Measurements from ENCODE around the gene GNB1. TPM values are rescaled to one million over a fixed set of nuclear protein-coding genes. Genes with fewer than 3 reads are reported as not detected.

Gene GNB1
- total RNA-seq, 1 donor from 2014 or later = 427 TPM

DNA sequence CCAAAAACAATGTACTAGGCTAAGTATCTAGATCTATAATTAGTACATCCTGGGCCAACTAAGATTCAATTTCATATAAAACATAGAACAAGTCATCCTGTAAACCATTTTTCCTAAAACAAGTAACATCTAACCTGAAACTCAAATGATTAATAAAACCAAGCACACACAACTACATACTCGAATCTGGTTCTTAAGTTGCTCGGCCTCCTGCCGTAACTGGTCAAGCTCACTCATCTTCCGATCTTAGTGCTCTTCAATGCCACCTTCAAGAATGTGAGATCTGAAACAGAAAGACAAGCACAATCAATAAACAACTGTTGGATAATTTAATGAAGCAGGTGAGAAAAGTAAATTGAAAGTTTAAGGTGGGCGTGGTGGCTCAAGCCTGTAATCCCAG is 65.7 kb downstream of the GNB1 start:
- Mint-ChIP-seq H3K4me1 (ENCODE audit: unreplicated experiment) (peaks cover 3% of the 10 kb centered on the region), H3K36me3 (ENCODE audit: low read depth, unreplicated experiment) (peaks cover 21% of the 10 kb centered on the region), H3K4me3 (ENCODE audit: unreplicated experiment) (peak overlapping the region; percentile 6), H3K9me3 (ENCODE audit: unreplicated experiment) (no peaks in the 10 kb centered on the region), H3K27ac (ENCODE audit: unreplicated experiment) (no peak overlapping the region), H3K27me3 (ENCODE audit: unreplicated experiment) (peaks cover 3% of the 10 kb centered on the region)
- DNase-seq (ENCODE audit: low spot score) = no peak
- TF ChIP-seq, protein P1, sequence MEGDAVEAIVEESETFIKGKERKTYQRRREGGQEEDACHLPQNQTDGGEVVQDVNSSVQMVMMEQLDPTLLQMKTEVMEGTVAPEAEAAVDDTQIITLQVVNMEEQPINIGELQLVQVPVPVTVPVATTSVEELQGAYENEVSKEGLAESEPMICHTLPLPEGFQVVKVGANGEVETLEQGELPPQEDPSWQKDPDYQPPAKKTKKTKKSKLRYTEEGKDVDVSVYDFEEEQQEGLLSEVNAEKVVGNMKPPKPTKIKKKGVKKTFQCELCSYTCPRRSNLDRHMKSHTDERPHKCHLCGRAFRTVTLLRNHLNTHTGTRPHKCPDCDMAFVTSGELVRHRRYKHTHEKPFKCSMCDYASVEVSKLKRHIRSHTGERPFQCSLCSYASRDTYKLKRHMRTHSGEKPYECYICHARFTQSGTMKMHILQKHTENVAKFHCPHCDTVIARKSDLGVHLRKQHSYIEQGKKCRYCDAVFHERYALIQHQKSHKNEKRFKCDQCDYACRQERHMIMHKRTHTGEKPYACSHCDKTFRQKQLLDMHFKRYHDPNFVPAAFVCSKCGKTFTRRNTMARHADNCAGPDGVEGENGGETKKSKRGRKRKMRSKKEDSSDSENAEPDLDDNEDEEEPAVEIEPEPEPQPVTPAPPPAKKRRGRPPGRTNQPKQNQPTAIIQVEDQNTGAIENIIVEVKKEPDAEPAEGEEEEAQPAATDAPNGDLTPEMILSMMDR (IDR thresholded peaks at IDR 0.05; ENCODE audit: unreplicated experiment) = no peak

DNA sequence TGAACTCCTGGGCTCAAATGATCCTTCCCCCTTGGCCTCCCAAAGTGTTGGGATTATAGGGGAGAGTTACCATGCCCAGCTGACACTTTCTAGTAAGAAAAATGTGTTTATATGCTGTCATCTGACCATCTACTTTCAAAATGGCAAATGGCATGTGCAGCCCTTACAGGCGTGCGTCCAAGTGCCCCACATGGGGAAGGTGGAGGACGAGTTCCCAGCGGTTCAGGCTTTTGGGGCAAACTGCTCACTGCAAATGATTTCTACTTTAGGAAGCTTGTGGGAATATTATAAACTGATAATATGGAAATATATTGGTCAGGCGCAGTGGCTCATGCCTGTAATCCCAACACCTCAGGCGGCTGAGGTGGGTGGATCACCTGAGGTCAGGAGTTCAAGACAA is 71.1 kb downstream of the GNB1 start:
- Mint-ChIP-seq H3K4me1 (ENCODE audit: unreplicated experiment) (peaks cover 10% of the 10 kb centered on the region), H3K9me3 (ENCODE audit: unreplicated experiment) (no peaks in the 10 kb centered on the region), H3K27ac (ENCODE audit: unreplicated experiment) (no peak overlapping the region), H3K36me3 (ENCODE audit: low read depth, unreplicated experiment) (peaks cover 23% of the 10 kb centered on the region), H3K4me3 (ENCODE audit: unreplicated experiment) (no peak overlapping the region), H3K27me3 (ENCODE audit: unreplicated experiment) (peaks cover 13% of the 10 kb centered on the region)
- no peak for DNase-seq (ENCODE audit: low spot score)
- TF ChIP-seq, protein P1 (IDR thresholded peaks at IDR 0.05; ENCODE audit: unreplicated experiment) = no peak

DNA sequence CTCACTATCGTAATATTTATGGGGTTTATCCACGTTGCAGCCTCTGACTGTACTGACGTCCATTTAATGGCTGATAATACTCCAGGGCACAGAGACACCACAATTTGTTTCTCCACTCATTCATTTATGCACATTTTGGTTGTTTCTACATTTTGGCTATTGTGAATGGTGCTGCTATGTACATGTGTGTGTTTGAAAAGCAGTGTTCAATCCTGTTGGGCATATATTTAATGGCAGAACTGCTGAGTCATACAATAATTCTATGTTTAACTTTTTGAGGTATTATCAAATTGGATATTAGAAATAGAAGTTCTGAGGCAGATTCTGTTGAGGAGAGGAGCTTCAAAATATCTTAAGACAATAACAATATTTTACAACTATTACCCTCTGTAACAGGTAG is 73.7 kb downstream of the GNB1 start:
- Mint-ChIP-seq H3K9me3 (ENCODE audit: unreplicated experiment) (no peaks in the 10 kb centered on the region), H3K4me3 (ENCODE audit: unreplicated experiment) (no peak overlapping the region), H3K36me3 (ENCODE audit: low read depth, unreplicated experiment) (peaks cover 29% of the 10 kb centered on the region), H3K27ac (ENCODE audit: unreplicated experiment) (peak overlapping the region; percentile 67), H3K4me1 (ENCODE audit: unreplicated experiment) (peaks cover 10% of the 10 kb centered on the region), H3K27me3 (ENCODE audit: unreplicated experiment) (peaks cover 13% of the 10 kb centered on the region)
- no peak for DNase-seq (ENCODE audit: low spot score)
- TF ChIP-seq, protein P1 (IDR thresholded peaks at IDR 0.05; ENCODE audit: unreplicated experiment) = no peak

DNA sequence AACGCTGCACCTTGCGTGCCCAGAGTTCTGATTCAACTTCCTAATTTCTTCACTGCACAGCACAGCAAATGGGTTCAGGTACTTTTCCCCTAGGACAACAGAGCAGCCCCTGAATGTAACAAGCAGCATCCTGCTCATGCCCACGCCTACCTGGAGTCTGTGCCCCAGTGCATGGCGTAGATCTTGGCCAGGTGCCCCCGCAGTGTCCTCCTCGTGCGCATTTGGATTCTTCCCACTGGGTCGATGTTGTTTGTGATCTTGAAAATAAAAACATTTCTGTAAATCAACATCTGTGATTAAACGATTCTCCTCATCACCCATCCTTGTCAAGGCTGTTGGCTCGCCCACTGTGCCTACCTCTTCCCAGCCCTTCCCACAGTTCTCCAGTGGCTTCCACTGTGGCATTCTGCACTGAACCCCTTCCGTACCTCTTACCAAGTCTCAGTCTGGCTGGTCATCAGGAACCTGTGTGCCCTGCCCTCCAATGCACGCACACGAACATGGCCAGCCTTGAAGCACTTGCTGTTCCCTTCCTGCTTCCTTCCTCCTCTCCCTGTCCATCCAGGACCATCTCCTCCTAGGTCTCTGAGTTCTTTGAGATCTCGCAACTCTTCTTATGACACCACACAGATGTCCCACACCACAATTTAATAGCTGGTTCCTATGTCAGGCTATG is 75.1 kb downstream of the GNB1 start:
- H3K36me3 Mint-ChIP-seq (ENCODE audit: low read depth, unreplicated experiment) = peaks cover 30% of the 10 kb centered on the region
- H3K4me1 Mint-ChIP-seq (ENCODE audit: unreplicated experiment) = peaks cover 10% of the 10 kb centered on the region

DNA sequence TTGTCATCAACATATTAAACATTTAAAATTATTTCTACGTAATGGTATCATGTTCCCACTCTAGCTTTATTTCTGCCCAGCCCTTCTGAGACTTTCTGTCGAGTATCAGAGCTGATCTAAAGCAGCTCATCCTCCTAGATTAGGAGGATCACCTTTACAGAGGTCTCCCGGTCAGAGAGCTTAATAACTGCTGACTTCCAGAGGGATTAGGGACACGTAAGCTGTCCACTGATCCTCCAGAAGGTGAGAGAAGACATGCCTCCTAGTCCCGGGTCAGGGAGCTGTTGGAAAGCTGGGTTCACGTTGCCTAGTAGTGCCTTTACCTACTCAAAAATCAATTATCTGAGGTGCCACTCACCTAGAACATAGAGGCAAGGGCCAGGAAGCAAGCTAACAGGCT is 81.4 kb downstream of the GNB1 start:
- Mint-ChIP-seq H3K9me3 (ENCODE audit: unreplicated experiment) (no peaks in the 10 kb centered on the region), H3K36me3 (ENCODE audit: low read depth, unreplicated experiment) (peaks cover 26% of the 10 kb centered on the region), H3K27ac (ENCODE audit: unreplicated experiment) (no peak overlapping the region), H3K4me3 (ENCODE audit: unreplicated experiment) (no peak overlapping the region), H3K27me3 (ENCODE audit: unreplicated experiment) (peaks cover 5% of the 10 kb centered on the region), H3K4me1 (ENCODE audit: unreplicated experiment) (no peaks in the 10 kb centered on the region)
- TF ChIP-seq, protein P1 (IDR thresholded peaks at IDR 0.05; ENCODE audit: unreplicated experiment) = no peak
- DNase-seq (ENCODE audit: low spot score) = no peak

More for the DNA sequence above, 75.1 kb downstream of the GNB1 start:
- Mint-ChIP-seq H3K9me3 (ENCODE audit: unreplicated experiment) (no peaks in the 10 kb centered on the region), H3K4me3 (ENCODE audit: unreplicated experiment) (peak overlapping the region; percentile 7), H3K27ac (ENCODE audit: unreplicated experiment) (peak overlapping the region; percentile 58), H3K27me3 (ENCODE audit: unreplicated experiment) (peaks cover 10% of the 10 kb centered on the region)
- TF ChIP-seq, protein P1 (IDR thresholded peaks at IDR 0.05; ENCODE audit: unreplicated experiment) = no peak
- DNase-seq (ENCODE audit: low spot score) = no peak

All from endothelial cell (in vitro differentiated cells).